ENCODE data around the gene RAB11FIP3. TPM values are rescaled to one million over a fixed set of nuclear protein-coding genes. Genes with fewer than 3 reads are reported as not detected.

Gene RAB11FIP3
- total RNA-seq, 1 donor from 2014 or later: 44.1 TPM

- intact Hi-C loops (cut with DNase I): no loop called here
- Histone ChIP-seq H3K9me3 (no peaks in the 10 kb centered on the region), H3K4me3 (no peak overlapping the region), H3K36me3 (no peaks in the 10 kb centered on the region), H3K27ac (no peak overlapping the region), H3K4me1 (peaks cover 8% of the 10 kb centered on the region), H3K27me3 (no peaks in the 10 kb centered on the region)
- ATAC-seq: peak; percentile 95
- peak; percentile 82 for DNase-seq
- peak; percentile 73 for TF ChIP-seq CTCF (IDR thresholded peaks at IDR 0.05)
These were observed 33.5 kb upstream of the RAB11FIP3 start for GRCh38 chr16:391885-392335.

- intact Hi-C loops (cut with DNase I): no loop called here
- DNase-seq: no peak
- no peak for ATAC-seq
- no peaks in the 10 kb centered on the region for H3K36me3 ChIP-seq
- peaks cover 8% of the 10 kb centered on the region for H3K4me1 ChIP-seq
- no peaks in the 10 kb centered on the region for H3K27me3 ChIP-seq
- no peak overlapping the region for H3K4me3 ChIP-seq
- H3K9me3 ChIP-seq: no peaks in the 10 kb centered on the region
- TF ChIP-seq CTCF (IDR thresholded peaks at IDR 0.05): no peak
- no peak overlapping the region for H3K27ac ChIP-seq
These were observed 32.9 kb upstream of the RAB11FIP3 start for GRCh38 chr16:392450-393030.

- no peak for ATAC-seq
- H3K27me3 ChIP-seq: no peaks in the 10 kb centered on the region
- H3K36me3 ChIP-seq: no peaks in the 10 kb centered on the region
- no peak for DNase-seq
- H3K4me3 ChIP-seq: peak overlapping the region; percentile 56
- peak overlapping the region; percentile 58 for H3K27ac ChIP-seq
- TF ChIP-seq CTCF (IDR thresholded peaks at IDR 0.05): no peak
- no peaks in the 10 kb centered on the region for H3K9me3 ChIP-seq
- H3K4me1 ChIP-seq: peaks cover 19% of the 10 kb centered on the region
- intact Hi-C loops (cut with DNase I): no loop called here
These were observed 29.2 kb upstream of the RAB11FIP3 start for GRCh38 chr16:396199-396598.

- ATAC-seq: no peak
- DNase-seq: no peak
- no peak for TF ChIP-seq CTCF (IDR thresholded peaks at IDR 0.05)
- peaks cover 19% of the 10 kb centered on the region for H3K4me1 ChIP-seq
- peak overlapping the region; percentile 56 for H3K4me3 ChIP-seq
- intact Hi-C loops (cut with DNase I): no loop called here
- H3K36me3 ChIP-seq: no peaks in the 10 kb centered on the region
- peak overlapping the region; percentile 58 for H3K27ac ChIP-seq
- no peaks in the 10 kb centered on the region for H3K9me3 ChIP-seq
- H3K27me3 ChIP-seq: no peaks in the 10 kb centered on the region
These were observed 28.8 kb upstream of the RAB11FIP3 start for GRCh38 chr16:396605-397004.

- peak within 1 kb of the TSS; percentile 58 for H3K27ac ChIP-seq
- intact Hi-C loops (cut with DNase I): no loop called here
- DNase-seq: peak; percentile 67
- H3K9me3 ChIP-seq: no peaks in the 10 kb centered on the region
- peaks cover 20% of the 10 kb centered on the region for H3K4me1 ChIP-seq
- peak within 1 kb of the TSS; percentile 56 for H3K4me3 ChIP-seq
- peak; percentile 1 for ATAC-seq
- TF ChIP-seq CTCF (IDR thresholded peaks at IDR 0.05): no peak
- H3K27me3 ChIP-seq: no peaks in the 10 kb centered on the region
- no peaks in the 10 kb centered on the region for H3K36me3 ChIP-seq
These were observed 28.3 kb upstream of the RAB11FIP3 start, which contains the start of gene NME4 for GRCh38 chr16:397135-397661. TSS of gene NME4 (plus strand) at chr16:397199. CDS start at chr16:397223, 24 bp downstream.

All from upper lobe of right lung (tissue), 1 donor.